Measurements from ENCODE around the gene KCND3.

DNA sequence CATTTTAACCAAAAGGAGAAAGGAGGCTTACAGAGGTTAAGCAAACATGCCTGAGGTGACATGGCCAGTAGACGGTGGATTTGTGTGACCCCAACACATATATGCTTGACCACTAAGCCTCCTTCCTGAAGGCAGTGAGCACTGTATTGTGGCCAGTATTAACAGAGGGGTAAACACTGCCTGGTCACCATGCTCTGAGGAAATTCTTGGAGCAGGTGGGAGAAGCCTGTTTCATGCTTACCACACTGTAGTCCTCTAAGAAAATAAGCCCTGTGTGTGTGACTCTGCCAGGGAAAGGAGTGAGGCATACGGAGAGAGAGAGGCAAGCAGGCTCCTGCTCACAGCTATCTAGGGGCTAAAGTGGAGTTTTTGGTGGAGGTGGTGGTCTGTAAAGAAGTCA, 102.7 kb downstream of the KCND3 start:
- TF ChIP-seq, protein P1, sequence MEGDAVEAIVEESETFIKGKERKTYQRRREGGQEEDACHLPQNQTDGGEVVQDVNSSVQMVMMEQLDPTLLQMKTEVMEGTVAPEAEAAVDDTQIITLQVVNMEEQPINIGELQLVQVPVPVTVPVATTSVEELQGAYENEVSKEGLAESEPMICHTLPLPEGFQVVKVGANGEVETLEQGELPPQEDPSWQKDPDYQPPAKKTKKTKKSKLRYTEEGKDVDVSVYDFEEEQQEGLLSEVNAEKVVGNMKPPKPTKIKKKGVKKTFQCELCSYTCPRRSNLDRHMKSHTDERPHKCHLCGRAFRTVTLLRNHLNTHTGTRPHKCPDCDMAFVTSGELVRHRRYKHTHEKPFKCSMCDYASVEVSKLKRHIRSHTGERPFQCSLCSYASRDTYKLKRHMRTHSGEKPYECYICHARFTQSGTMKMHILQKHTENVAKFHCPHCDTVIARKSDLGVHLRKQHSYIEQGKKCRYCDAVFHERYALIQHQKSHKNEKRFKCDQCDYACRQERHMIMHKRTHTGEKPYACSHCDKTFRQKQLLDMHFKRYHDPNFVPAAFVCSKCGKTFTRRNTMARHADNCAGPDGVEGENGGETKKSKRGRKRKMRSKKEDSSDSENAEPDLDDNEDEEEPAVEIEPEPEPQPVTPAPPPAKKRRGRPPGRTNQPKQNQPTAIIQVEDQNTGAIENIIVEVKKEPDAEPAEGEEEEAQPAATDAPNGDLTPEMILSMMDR (IDR thresholded peaks at IDR 0.05) = no peak
- no peak for TF ChIP-seq POLR2A (IDR thresholded peaks at IDR 0.05)
- no peak for TF ChIP-seq POLR2AphosphoS5 (IDR thresholded peaks at IDR 0.05)
